CD8-positive, alpha-beta memory T cell (primary cell): Measurements from ENCODE around the gene KRTAP10-9. TPM values are rescaled to one million over a fixed set of nuclear protein-coding genes. Genes with fewer than 3 reads are reported as not detected.
A peak's percentile ranks its signal among the peaks of the same experiment; 100 is the strongest.

Experiments
- CTCF ChIA-PET: fragments of 350-600 bp; sonication (Branson Sonifier 250); formaldehyde crosslinking; loops from one replicate; lab custom pipeline; 2021; ENCODE audit warnings: antibody characterized with exemption; lab: Charles Lee
- POLR2A ChIA-PET: fragments of 350-600 bp; sonication (Branson Sonifier 250); formaldehyde crosslinking; loops from one replicate; lab custom pipeline; 2021; ENCODE audit warnings: antibody characterized with exemption; lab: Charles Lee
- DNase-seq, 5 donors: peaks; one replicate each; pipeline versions ENCODE4 v3.0.0 to v3.0.0-alpha.2; 2020 to 2022; ENCODE audit warnings: mixed read lengths in 1 of 5
- H3K27ac ChIP-seq: one replicate; pipeline ENCODE4 v1.7.0; 2013; ENCODE audit warnings: low read depth, mild to moderate bottlenecking, low read length, moderate library complexity
- H3K27me3 ChIP-seq: 2 replicates; pipeline ENCODE4 v1.7.0; 2013; ENCODE audit warnings: low read length, mild to moderate bottlenecking; ENCODE audit not compliant: insufficient read depth, poor library complexity, severe bottlenecking
- H3K36me3 ChIP-seq: 2 replicates; pipeline ENCODE4 v1.7.0; 2013; ENCODE audit warnings: mild to moderate bottlenecking, low read length, moderate library complexity; ENCODE audit not compliant: insufficient read depth
- H3K4me1 ChIP-seq: 2 replicates; pipeline ENCODE4 v1.7.0; 2013; ENCODE audit warnings: mild to moderate bottlenecking, low read length, moderate library complexity; ENCODE audit not compliant: insufficient read depth
- H3K4me3 ChIP-seq: 2 replicates; pipeline ENCODE4 v1.7.0; 2013; ENCODE audit warnings: mild to moderate bottlenecking, low read length
- H3K9me3 ChIP-seq: 2 replicates; pipeline ENCODE4 v1.7.0; 2013; ENCODE audit warnings: mild to moderate bottlenecking, low read length
- H3K27ac Mint-ChIP-seq, 8 donors: one replicate each; pipeline ENCODE4 v1.8.0; 2020 to 2021; ENCODE audit warnings: mixed read lengths in 8 of 8, mild to moderate bottlenecking in 6 of 8, inconsistent platforms in 3 of 8, moderate library complexity in 3 of 8
- H3K27me3 Mint-ChIP-seq, 2 donors: one replicate each; pipeline ENCODE4 v1.8.0; 2020 to 2021; ENCODE audit warnings: mixed read lengths in 2 of 2, mild to moderate bottlenecking in 1 of 2, moderate library complexity in 1 of 2
- H3K36me3 Mint-ChIP-seq, 3 donors: one replicate each; pipeline ENCODE4 v1.8.0; 2020 to 2021; ENCODE audit warnings: mixed read lengths in 3 of 3, inconsistent platforms in 1 of 3, mild to moderate bottlenecking in 1 of 3
- H3K4me1 Mint-ChIP-seq, 3 donors: one replicate each; pipeline ENCODE4 v1.8.0; 2020 to 2021; ENCODE audit warnings: mixed read lengths in 3 of 3, inconsistent platforms in 1 of 3, mild to moderate bottlenecking in 1 of 3
- H3K4me3 Mint-ChIP-seq, 7 donors: one replicate each; pipeline ENCODE4 v1.8.0; 2020 to 2021; ENCODE audit warnings: mixed read lengths in 7 of 7, mild to moderate bottlenecking in 6 of 7, moderate library complexity in 4 of 7, inconsistent platforms in 2 of 7
- H3K9me3 Mint-ChIP-seq, 5 donors: one replicate each; pipeline ENCODE4 v1.8.0; 2020 to 2022; ENCODE audit warnings: mixed read lengths in 5 of 5, mild to moderate bottlenecking in 3 of 5, moderate library complexity in 2 of 5, inconsistent platforms in 1 of 5
- polyA plus RNA-seq: library from polyadenylated mRNA; unstranded; fragments of 300-500 nt; fragmentation: Illumina TruSeq; gene quantifications from one replicate; pipeline ENCODE4 v1.2.3, GENCODE V29; 2021
- total RNA-seq, 2 experiments: library from RNA; stranded (reverse); gene quantifications; one replicate each; pipeline ENCODE4 v1.2.3, GENCODE V29; 2021

Gene KRTAP10-9
- total and polyA plus RNA-seq, 3 experiments from 2014 or later, result not detected

GRCh38 chr21:44664691-44665090, 37.8 kb downstream of the KRTAP10-9 start:
- H3K27ac Mint-ChIP-seq, result no peak overlapping the region
- H3K4me3 ChIP-seq, result no peak overlapping the region
- H3K36me3 Mint-ChIP-seq, result peaks cover 0 to 24% (median 6%) of the 10 kb centered on the region in 3 donors
- H3K27me3 Mint-ChIP-seq, result peaks cover 4 to 6% of the 10 kb centered on the region in 2 donors
- POLR2A ChIA-PET, result no interaction called here
- no peak for DNase-seq
- peaks cover 6 to 8% (median 7%) of the 10 kb centered on the region in 3 donors for H3K4me1 Mint-ChIP-seq
- peaks cover 4% of the 10 kb centered on the region for H3K4me1 ChIP-seq
- H3K9me3 ChIP-seq, result no peaks in the 10 kb centered on the region
- peaks cover 0 to 18% (median 7%) of the 10 kb centered on the region in 5 donors for H3K9me3 Mint-ChIP-seq
- CTCF ChIA-PET, result no interaction called here
- H3K4me3 Mint-ChIP-seq, result no peak overlapping the region
- no peaks in the 10 kb centered on the region for H3K27me3 ChIP-seq
- H3K27ac ChIP-seq, result no peak overlapping the region
- no peaks in the 10 kb centered on the region for H3K36me3 ChIP-seq

GRCh38 chr21:44666401-44667320, 39.8 kb downstream of the KRTAP10-9 start, which contains the start of gene KRTAP12-2:
Gene KRTAP12-2 (minus strand): TSS chr21:44666927. CDS start chr21:44666886, 41 bp downstream.
- H3K4me1 ChIP-seq, result no peaks in the 10 kb centered on the region
- H3K36me3 Mint-ChIP-seq, result peaks cover 0 to 20% (median 4%) of the 10 kb centered on the region in 3 donors
- no peak within 1 kb of the TSS for H3K4me3 ChIP-seq
- H3K4me3 Mint-ChIP-seq, result no peak within 1 kb of the TSS
- H3K27ac ChIP-seq, result no peak within 1 kb of the TSS
- peaks cover 5 to 6% of the 10 kb centered on the region in 2 donors for H3K27me3 Mint-ChIP-seq
- ChIA-PET CTCF (no interaction called here), POLR2A (interaction anchor here (0.5 to 0.7 kb wide), 2 partner anchors 31 to 1618 kb away, joined by 3 to 5 read pairs; no protein-coding TSS in a partner anchor)
- no peak for DNase-seq
- no peaks in the 10 kb centered on the region for H3K9me3 ChIP-seq
- H3K9me3 Mint-ChIP-seq, result peaks cover 2 to 25% (median 9%) of the 10 kb centered on the region in 5 donors
- H3K27me3 ChIP-seq, result no peaks in the 10 kb centered on the region
- H3K4me1 Mint-ChIP-seq, result no peaks in the 10 kb centered on the region
- peak within 1 kb of the TSS in 1 of 8 donors; percentile 95 for H3K27ac Mint-ChIP-seq
- no peaks in the 10 kb centered on the region for H3K36me3 ChIP-seq

DNA sequence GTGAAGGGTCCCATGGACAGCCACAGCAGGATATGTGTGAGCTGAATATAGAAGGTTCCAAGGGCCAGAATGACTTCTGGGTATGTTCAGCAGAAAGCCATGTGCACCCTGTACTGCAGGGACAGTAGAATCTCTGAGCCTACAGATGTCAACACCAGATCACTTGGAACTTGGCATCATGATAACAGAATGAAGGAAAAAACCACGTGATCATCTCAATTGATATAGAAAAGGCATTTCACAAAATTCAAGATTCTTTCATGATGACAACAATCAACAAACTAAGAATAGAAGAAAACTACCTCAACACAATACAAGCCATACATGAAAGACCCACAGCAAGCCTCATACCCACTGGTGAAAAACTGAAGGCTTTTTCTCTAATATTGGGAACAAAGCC, 40.7 kb downstream of the KRTAP10-9 start:
- H3K4me3 Mint-ChIP-seq, result no peak overlapping the region
- no peak overlapping the region for H3K27ac Mint-ChIP-seq
- CTCF ChIA-PET, result no interaction called here

DNA sequence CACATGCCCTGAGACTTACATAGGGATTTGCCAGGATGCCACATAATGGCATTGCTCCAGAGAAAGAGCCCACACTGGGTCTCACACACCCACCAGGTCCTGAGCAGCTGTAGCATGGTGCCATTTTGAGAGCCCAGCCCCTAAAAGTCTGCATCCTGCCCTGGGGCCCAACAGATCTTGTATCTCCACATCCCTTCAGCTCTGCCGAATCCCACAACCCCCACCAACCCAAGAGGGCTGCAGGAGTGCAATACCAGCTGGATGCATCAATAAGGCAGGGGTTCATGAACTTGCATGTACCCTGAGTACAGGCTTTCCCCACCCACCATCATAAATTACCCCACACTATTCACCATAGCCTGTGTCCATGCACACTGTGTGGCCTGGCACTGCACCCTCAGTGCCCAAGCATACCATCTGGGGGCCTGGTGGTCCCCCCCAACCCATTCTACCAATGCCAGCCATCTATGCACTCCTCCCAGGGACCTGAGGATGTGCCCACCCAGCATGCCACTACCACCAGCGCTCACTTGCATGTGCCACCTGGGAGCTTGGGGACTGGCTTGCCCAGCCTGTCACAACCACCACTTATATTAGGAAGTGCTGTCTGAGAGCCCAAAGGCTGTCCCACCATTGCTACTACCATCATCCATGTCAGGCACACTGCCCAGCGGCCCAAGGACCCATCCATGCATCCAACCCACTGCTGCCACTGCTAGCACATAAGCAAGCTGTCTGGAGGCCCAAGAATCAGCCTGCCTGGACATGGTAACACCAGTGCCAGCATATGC, 43.9 kb downstream of the KRTAP10-9 start:
- Mint-ChIP-seq H3K27me3 (peaks cover 4 to 6% of the 10 kb centered on the region in 2 donors), H3K27ac (peak overlapping the region in 1 of 8 donors; percentile 54), H3K36me3 (peaks cover 0 to 38% (median 3%) of the 10 kb centered on the region in 3 donors), H3K9me3 (peaks cover 14 to 35% (median 29%) of the 10 kb centered on the region in 5 donors), H3K4me3 (no peak overlapping the region), H3K4me1 (peaks cover 0 to 1% (median 0%) of the 10 kb centered on the region in 3 donors)
- no peaks in the 10 kb centered on the region for H3K9me3 ChIP-seq
- no peaks in the 10 kb centered on the region for H3K36me3 ChIP-seq
- H3K27ac ChIP-seq, result no peak overlapping the region
- CTCF ChIA-PET, result no interaction called here
- no peak overlapping the region for H3K4me3 ChIP-seq
- H3K27me3 ChIP-seq, result no peaks in the 10 kb centered on the region
- no peaks in the 10 kb centered on the region for H3K4me1 ChIP-seq
- POLR2A ChIA-PET, result no interaction called here
- DNase-seq, result no peak

More for the DNA sequence above, 40.7 kb downstream of the KRTAP10-9 start:
- H3K27me3 Mint-ChIP-seq, result peaks cover 4 to 6% of the 10 kb centered on the region in 2 donors
- POLR2A ChIA-PET, result interaction anchor here (0.7 kb wide), 1 partner anchor 30 kb away, joined by 5 read pairs; no protein-coding TSS in a partner anchor
- DNase-seq, result no peak
- Histone ChIP-seq H3K4me3 (no peak overlapping the region), H3K4me1 (no peaks in the 10 kb centered on the region), H3K27ac (no peak overlapping the region), H3K9me3 (no peaks in the 10 kb centered on the region), H3K27me3 (no peaks in the 10 kb centered on the region), H3K36me3 (no peaks in the 10 kb centered on the region)
- H3K4me1 Mint-ChIP-seq, result no peaks in the 10 kb centered on the region
- H3K36me3 Mint-ChIP-seq, result peaks cover 0 to 21% (median under 1%) of the 10 kb centered on the region in 3 donors
- H3K9me3 Mint-ChIP-seq, result peaks cover 6 to 27% (median 16%) of the 10 kb centered on the region in 5 donors

GRCh38 chr21:44671911-44672310, 45.0 kb downstream of the KRTAP10-9 start:
- Mint-ChIP-seq H3K27me3 (peaks cover 1 to 6% of the 10 kb centered on the region in 2 donors), H3K36me3 (peaks cover 0 to 39% (median 3%) of the 10 kb centered on the region in 3 donors), H3K4me1 (peaks cover 0 to 1% (median 0%) of the 10 kb centered on the region in 3 donors), H3K27ac (no peak overlapping the region), H3K9me3 (peaks cover 14 to 35% (median 29%) of the 10 kb centered on the region in 5 donors), H3K4me3 (no peak overlapping the region)
- ChIA-PET POLR2A (no interaction called here), CTCF (no interaction called here)
- Histone ChIP-seq H3K27me3 (no peaks in the 10 kb centered on the region), H3K36me3 (no peaks in the 10 kb centered on the region), H3K9me3 (no peaks in the 10 kb centered on the region), H3K4me3 (no peak overlapping the region), H3K27ac (no peak overlapping the region), H3K4me1 (no peaks in the 10 kb centered on the region)
- no peak for DNase-seq

DNA sequence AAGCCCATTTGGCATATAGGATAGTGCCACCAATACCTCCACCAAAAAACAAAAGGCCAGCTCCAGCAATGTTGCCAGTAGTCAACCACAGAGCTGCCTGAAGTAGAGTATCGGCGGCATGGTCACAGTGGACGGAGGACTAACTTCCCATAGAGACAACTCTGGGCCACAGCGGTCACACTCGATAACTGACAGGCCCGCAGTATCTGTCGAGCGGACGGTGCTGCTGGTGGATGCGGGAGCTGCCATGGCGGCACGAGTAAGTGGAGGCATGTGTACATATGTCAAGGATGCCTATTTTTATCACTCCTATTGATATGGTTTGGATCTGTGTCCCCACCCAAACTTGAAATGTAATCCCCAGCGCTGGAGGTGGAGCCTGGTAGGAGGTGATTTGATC, 51.0 kb downstream of the KRTAP10-9 start:
- peaks cover 0 to 1% (median 0%) of the 10 kb centered on the region in 3 donors for H3K4me1 Mint-ChIP-seq
- Histone ChIP-seq H3K4me1 (no peaks in the 10 kb centered on the region), H3K4me3 (no peak overlapping the region), H3K27me3 (no peaks in the 10 kb centered on the region), H3K9me3 (no peaks in the 10 kb centered on the region), H3K36me3 (no peaks in the 10 kb centered on the region), H3K27ac (no peak overlapping the region)
- H3K4me3 Mint-ChIP-seq, result no peak overlapping the region
- peaks cover 1 to 4% of the 10 kb centered on the region in 2 donors for H3K27me3 Mint-ChIP-seq
- peaks cover 0 to 28% (median 1%) of the 10 kb centered on the region in 3 donors for H3K36me3 Mint-ChIP-seq
- ChIA-PET POLR2A (no interaction called here), CTCF (no interaction called here)
- peaks cover 5 to 15% (median 12%) of the 10 kb centered on the region in 5 donors for H3K9me3 Mint-ChIP-seq
- DNase-seq, result no peak
- H3K27ac Mint-ChIP-seq, result no peak overlapping the region
